GM12892 (cell line): ENCODE results near the gene GRAMD1A.

Source experiments
- POLR2A ChIP-seq: IDR thresholded peaks from 2 replicates; pipeline ENCODE4 v1.6.1; 2011; ENCODE audit warnings: low read depth, low read length, control low read depth
- POLR2AphosphoS5 ChIP-seq: IDR thresholded peaks from 2 replicates; pipeline ENCODE4 v1.6.1; 2011; ENCODE audit warnings: low read depth, low read length, control low read depth

- no peak for TF ChIP-seq POLR2A
- TF ChIP-seq POLR2AphosphoS5 = no peak
Observed at GRCh38 chr19:35015270-35015953, 15.3 kb downstream of the GRAMD1A start.
